HG02678 (cell line): ENCODE data around the gene NID1.
A peak's percentile ranks its signal among the peaks of the same experiment; 100 is the strongest.
"Not testable (repeated sequence)": the region's sequence is repeated elsewhere in the genome, so short reads cannot be mapped to it uniquely, and the experiment has no call there.

Source experiments
- ATAC-seq: cut with Tn5 transposase; IDR thresholded peaks from one replicate; pipeline ENCODE4 v1.9.1; 2021; ENCODE audit warnings: mild to moderate bottlenecking, moderate library complexity; ENCODE audit not compliant: unreplicated experiment

NID1 gene

DNA sequence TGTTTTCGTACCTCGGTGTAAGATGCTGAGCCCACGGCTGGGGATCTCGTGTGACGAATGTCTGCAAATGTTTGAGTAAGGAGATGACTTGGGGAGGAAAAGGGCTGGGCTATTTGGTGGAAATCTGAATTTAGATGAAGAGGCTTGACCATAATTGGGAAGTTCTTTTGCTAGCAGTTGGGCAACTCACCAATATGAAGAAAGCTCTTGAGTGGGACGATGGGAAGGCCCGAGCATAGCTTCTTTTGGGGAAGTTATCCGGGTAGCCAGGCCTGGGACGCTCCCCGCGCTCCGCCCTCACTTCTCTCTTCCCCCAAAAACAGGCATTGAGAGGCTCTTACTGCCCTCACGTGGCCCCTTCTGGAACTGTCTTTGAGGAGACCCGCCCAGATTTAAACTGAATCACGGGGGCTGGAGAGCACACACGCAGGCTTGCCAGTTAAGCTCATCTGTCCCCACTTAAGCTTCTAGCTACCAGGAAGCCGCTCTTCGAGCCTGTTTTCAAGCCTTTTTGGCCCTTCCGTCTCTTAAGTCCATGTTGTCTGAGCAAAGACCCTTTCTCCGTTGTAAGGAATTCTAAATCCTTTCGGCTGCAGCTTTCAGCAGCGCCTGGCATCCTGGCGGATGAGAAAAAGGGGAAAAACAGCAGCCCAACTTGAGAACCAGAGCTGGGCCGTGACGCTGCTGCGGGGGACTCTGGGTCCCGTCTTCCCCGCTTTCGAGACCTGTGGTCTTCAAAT, 93.1 kb downstream of the NID1 start:
- ATAC-seq: peak; percentile 94

- no peak for ATAC-seq
Observed at GRCh38 chr1:235971020-235971419, 93.9 kb downstream of the NID1 start.

DNA sequence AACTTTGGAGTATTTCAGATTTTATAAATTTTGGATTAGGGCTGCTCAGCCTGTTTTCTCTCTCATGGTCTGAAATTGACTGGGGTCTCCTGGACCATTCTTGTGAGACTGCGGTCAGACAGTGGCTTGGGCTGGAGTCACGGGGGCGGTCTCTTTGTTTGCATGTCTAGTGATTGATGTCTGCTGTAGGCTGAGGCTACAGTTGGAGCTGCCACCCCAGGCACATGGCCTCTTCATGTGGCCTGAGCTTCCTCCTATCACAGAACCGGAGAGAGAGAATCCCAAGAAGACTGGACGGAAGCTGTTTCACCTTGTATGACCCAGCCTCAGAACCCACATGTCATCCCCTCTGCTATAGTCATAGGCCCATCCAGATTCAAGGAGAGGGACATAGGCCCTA, 96.1 kb downstream of the NID1 start:
- no peak for ATAC-seq

GRCh38 chr1:235966134-235966533, 98.8 kb downstream of the NID1 start:
- ATAC-seq: not testable (repeated sequence)

DNA sequence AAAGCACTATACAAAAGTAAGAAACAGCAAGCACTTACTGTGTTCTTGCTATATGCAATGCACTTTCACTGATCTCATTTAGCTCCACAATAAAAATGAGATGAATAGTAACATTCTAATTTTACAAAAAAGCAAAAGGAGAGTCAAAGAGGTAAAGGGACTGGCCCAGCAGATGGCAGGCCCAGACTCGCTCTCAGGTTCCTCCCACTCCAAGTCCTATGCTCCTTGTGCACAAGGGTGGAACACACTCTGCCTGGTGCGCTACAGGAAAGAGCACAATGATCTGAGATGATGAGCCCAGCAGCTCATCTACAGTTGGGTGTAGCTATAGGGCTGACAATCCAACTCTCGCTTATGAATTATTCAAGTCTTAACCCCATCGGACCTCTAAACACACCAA, 104.1 kb downstream of the NID1 start:
- ATAC-seq: no peak

DNA sequence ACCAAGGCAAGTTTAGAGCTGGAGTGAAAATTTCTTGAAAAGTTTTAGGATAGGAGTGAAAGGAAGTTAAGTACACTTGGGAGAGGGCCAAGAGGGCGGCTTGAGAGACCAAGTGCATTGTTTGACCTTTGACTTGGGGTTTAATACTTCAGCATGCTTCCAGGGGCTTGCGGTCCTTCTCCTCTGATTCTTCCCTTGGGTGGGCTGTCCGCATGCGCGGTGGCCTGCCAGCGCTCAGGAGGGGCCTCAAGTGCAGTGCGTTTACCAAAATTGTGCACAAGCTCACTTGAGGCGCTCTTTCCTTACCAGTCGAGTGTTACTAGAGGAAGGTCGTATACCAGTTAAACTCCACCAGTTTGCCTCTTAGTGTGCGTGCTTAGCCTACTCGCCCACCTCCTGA, 106.9 kb downstream of the NID1 start:
- no peak for ATAC-seq

DNA sequence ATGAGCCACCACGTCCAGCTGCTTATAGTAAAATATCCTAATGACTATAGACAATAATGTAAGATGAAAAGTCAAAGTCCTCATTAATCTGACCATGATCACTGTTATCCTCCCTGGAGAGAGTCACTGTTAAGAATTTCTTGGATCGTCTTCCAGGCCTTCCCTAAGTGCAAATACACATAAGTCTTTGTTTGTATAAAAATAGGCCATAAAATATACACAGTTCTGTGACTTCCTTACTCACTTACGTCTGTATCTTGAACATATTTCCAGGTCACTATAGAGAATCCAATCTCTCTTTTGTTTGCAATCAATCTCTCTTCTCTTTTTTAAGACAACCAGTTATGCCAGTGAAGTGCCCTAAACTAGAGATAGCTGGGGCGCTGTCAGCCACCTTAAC, 109.1 kb downstream of the NID1 start:
- no peak for ATAC-seq

DNA sequence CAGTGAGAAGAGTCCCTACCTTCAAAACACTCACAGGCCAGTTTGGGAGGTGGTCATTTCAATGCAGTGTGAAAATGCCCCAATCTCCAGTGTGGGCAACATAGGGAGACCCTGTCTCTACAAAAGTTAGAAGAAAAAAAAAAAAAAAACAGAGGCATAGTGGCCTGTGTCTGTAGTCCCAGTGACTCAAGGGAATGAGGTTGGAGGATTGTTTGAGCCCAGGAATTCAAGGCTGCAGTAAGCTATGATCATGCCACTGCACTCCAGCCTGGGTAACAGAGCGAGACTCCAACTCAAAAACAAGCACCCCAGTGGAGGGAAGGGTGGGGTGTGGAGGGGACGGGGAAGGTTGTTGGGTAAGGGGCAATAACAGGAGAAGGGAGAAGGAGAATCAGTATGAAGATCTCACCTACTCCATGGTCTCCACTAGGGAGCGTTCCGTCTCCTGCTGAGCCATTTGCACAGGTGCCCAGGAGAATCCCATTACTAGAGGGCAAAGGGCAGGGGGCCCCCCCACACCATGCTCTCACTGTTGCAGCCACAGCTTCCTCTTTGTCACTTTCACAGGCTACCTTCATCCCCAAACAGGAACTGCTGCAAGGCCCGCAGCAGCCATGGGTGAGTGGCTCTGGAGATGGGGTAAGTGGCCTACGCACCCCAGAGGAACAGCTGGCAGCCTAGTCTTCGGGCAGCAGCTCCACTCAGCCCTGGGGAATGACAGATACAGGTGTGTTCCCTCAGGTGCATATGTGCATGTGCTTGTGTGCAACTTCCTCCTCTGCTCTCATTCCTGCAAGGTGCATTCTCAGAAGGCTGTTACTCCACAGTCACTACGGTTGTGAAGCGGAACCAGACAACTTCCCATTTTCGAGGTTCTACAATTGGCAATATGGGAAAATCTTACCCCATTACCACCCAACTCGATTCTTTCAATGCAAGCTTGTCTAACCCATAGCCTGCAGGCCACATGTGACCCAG, 110.3 kb downstream of the NID1 start:
- ATAC-seq: peak; percentile 95

DNA sequence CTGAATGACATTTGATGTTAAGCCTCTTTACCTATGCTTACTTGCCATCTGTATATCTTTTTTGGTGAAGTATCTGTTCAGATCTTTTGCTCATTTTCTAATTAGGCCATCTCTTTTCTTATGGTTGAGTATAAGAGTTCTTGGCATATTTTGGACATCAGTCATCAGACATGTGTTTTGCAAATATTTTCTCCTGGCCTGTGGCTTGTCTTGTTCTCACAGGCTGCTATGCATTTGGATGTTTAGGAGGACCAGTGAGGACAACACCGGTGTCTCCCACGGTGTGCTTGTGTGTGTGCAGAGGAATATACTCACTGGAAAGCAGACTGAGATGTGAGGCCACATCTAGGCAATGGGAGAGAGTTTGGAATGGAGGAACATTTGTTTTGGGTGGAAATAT, 111.1 kb downstream of the NID1 start:
- ATAC-seq: no peak

DNA sequence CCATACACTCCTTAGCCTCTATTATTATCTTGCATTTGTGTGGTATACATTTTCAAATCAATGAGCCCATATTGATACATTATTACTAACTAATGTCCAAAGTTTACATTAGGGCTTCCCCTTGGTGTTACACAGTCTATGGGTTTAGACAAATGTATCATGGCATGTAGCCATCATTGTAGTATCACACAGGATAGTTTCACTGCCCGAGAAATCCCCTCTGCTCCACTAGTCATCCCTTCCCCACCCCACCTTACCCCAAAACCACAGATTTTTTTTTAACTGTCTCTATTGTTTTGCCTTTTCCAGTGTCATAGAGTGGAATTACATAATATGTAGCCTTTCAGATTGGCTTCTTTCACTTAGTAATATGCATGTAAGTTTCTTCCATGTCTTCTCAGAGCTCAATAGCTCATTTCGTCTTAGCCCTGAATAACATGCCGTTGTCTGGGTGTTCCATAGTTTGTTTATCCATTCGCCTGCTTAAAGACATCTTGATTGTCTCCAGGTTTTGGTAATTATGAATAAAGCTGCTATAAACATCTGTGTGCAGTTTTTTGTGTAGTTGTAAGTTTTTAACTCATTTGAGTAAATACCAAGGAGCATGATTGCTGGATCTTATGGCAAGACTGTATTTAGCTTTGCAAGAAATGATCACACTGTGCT, 111.8 kb downstream of the NID1 start:
- peak; percentile 38 for ATAC-seq

DNA sequence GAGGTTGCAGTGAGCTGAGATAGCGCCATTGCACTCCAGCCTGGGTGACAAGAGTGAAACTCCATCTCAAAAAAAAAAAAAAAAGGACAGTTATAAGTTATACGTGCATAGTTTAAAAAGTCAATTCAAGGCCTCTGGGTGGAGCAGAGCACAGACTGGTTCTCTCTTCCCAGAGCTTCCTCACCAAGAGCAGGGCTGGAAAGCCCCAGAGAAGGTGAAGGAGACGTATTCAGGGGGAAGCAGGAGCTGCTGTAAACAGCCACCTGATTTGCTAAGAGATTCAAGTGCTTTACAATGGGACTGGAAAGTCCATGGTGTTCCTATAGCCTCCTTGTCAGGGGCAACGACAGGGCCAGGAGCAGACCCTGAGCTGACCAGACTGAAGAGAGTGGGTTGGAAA, 113.2 kb downstream of the NID1 start:
- ATAC-seq: no peak

DNA sequence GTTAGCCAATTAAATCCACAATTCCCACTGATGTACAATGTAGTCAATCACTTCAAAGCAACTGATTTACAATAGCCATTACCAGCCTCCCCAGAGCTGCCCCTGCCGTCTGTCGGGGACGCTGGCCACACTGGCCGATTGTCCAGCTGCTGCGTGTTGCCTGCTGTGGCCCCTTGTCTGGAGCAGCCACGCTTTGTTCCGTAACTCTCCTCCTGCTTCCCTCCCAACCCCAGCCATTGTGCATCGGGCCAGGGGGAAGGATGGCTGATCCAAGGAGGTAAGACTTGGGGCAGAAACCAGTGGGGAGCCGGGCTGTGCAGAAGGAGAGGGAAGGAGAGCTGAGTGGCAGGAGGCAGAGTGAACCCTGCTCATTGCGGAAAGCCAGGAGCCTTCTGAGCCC, 114.6 kb downstream of the NID1 start:
- no peak for ATAC-seq

DNA sequence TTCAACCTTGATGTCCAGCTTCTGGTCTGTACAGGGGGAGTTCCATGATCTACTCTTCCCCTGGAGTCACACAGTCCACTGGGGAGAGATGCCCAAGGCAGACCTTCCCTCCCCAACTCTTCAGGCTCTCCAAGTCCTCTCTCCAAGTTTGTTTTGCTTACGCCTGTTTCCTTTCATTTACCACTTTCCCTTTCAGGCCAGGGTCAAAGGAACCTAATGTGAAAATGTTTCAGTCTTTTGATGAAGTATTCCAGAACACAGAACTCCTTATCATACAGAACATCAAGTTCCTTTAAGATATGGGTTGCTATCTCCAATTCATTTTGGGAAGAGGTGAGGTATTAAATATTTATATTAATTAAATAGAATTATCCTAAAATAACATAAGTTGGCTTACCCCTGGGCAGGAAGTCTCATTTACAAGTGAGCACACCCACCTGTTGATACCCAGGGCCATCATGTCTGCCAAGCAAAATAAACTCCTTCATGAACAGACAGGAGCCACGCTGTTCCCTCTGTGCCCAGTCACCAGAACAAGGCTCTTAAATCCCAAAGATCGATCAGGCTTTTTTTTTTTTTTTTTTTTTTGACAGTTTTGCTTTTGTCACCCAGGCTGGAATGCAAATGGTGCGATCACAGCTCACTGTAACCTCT, 116.0 kb downstream of the NID1 start:
- no peak for ATAC-seq

- no peak for ATAC-seq
Observed at GRCh38 chr1:235947989-235948388, 116.9 kb downstream of the NID1 start.

- ATAC-seq: peak; percentile 50
Observed at GRCh38 chr1:235946571-235946981, 118.3 kb downstream of the NID1 start.

GRCh38 chr1:235945775-235946570, 118.9 kb downstream of the NID1 start:
- peak; percentile 55 for ATAC-seq

GRCh38 chr1:235943581-235944114, 121.2 kb downstream of the NID1 start:
- no peak for ATAC-seq

DNA sequence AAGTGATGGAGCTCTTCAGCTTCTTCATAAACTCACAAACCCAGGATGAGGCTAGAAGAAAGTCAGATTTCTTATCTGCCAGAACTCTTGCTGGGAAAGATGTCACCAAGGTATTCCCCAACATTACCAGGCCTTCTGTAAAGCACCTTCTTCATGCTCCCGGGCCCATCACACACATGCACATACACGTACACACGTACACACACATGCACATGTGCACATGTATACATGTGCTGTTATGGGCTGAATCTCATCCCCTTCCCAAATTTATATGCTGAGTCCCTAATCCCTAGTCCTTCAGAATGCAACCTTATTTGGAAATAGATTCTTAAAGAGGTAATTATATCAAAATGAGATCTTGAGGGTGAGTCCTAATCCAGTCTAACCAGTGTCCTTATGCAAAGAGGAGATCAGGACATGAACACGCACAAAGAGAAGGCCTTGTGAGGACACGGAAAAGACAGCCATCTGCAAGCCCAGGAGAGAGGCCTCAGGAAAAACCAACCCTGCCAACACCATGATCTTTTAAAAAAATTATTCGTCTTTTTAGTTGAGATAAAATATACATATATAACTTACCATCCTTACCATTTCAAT, 121.8 kb downstream of the NID1 start:
- no peak for ATAC-seq

DNA sequence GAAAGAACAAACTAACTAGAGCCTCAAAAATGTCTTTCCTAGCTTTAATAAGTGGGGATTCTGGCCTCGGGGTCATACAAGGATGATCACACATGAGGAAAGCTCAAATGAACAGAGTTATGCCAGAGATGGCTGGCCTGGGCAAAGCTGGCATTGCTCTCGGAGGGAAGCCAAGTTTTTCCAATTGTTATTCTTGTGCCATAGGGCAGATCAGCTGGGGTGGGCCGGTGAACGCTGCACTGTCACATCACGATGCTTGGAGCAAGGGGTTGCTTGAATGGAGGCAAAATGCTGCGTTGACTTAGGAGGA, 122.3 kb downstream of the NID1 start:
- ATAC-seq: no peak
